ENCODE measurements around the gene OR1Q1. TPM values are rescaled to one million over a fixed set of nuclear protein-coding genes. Genes with fewer than 3 reads are reported as not detected.

The OR1Q1 gene
- total and polyA plus RNA-seq, 9 of the 15 experiments (the other 6 are each of a cell fraction or from before 2014, with no cell fraction given), result not detected

DNA sequence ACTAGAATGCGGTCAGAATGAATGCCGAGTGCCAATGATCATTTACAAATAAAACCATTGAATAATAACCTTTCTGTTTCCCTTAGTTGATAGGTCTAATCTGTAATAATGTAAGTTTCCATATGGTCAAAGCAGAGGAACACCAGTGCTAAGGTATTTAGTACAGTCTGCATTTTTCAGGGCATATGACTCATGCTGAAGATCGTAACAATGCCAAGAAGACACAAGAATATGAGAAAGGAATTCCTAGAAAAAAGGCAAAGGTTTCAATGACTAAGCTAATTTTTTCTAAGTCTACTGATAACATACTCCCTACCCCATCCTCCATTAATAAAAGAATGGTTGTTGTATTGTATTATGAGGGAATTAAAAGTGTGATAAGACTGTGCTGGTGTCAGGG lies 34.2 kb upstream of the OR1Q1 start (continued):
- TF ChIP-seq, protein P1, sequence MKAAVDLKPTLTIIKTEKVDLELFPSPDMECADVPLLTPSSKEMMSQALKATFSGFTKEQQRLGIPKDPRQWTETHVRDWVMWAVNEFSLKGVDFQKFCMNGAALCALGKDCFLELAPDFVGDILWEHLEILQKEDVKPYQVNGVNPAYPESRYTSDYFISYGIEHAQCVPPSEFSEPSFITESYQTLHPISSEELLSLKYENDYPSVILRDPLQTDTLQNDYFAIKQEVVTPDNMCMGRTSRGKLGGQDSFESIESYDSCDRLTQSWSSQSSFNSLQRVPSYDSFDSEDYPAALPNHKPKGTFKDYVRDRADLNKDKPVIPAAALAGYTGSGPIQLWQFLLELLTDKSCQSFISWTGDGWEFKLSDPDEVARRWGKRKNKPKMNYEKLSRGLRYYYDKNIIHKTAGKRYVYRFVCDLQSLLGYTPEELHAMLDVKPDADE (conservative IDR thresholded peaks at IDR 0.05; ENCODE audit: control insufficient read depth, low read depth, low read length), result no peak
- TF ChIP-seq NELFE (IDR thresholded peaks at IDR 0.05; ENCODE audit: insufficient read depth, insufficient read length) (no peak), PCBP1 (IDR thresholded peaks at IDR 0.05; ENCODE audit: low read depth, low read length, poor library complexity, severe bottlenecking) (no peak), STAT5A (IDR thresholded peaks at IDR 0.05; ENCODE audit: borderline replicate concordance, low read length) (peak; percentile 74), E2F3 (CRISPR knock-in tag; IDR thresholded peaks at IDR 0.05) (no peak), RBM39 (optimal IDR thresholded peaks at IDR 0.05; ENCODE audit: low read depth, low read length) (no peak), CREB1 (IDR thresholded peaks at IDR 0.05) (no peak), CREB1 (CRISPR knock-in tag; IDR thresholded peaks at IDR 0.05) (no peak), SAFB2 (IDR thresholded peaks at IDR 0.05; ENCODE audit: borderline replicate concordance, low read depth, low read length, severe bottlenecking) (no peak), ZNF217 (CRISPR knock-in tag; IDR thresholded peaks at IDR 0.05) (no peak), HDAC8 (tag; IDR thresholded peaks at IDR 0.05) (no peak), CEBPB (tag; IDR thresholded peaks at IDR 0.05) (no peak), THRAP3 (IDR thresholded peaks at IDR 0.05; ENCODE audit: borderline replicate concordance) (no peak), PTBP1 (IDR thresholded peaks at IDR 0.05; ENCODE audit: low read depth, low read length) (no peak), CEBPG (CRISPR knock-in tag; IDR thresholded peaks at IDR 0.05) (no peak), CEBPG (tag; conservative IDR thresholded peaks at IDR 0.05 in 1 of 2, IDR thresholded peaks at IDR 0.05 in 1 of 2) (no peak), TBP (optimal IDR thresholded peaks at IDR 0.05; ENCODE audit: low read depth, low read length) (no peak), ZNF830 (CRISPR knock-in tag; IDR thresholded peaks at IDR 0.05) (no peak), BRCA1 (IDR thresholded peaks at IDR 0.05) (no peak), BRCA1 (CRISPR knock-in tag; IDR thresholded peaks at IDR 0.05) (no peak), BHLHE40 (IDR thresholded peaks at IDR 0.05; ENCODE audit: low read length) (no peak), ZNF165 (CRISPR knock-in tag; IDR thresholded peaks at IDR 0.05; ENCODE audit: borderline replicate concordance) (no peak), PML (IDR thresholded peaks at IDR 0.05; ENCODE audit: low read length) (no peak), HDAC3 (IDR thresholded peaks at IDR 0.05; ENCODE audit: borderline replicate concordance, partially characterized antibody) (peak; percentile 31), PURB (CRISPR knock-in tag; IDR thresholded peaks at IDR 0.05; ENCODE audit: low read depth) (no peak), ASH1L (IDR thresholded peaks at IDR 0.05; ENCODE audit: borderline replicate concordance, low read depth, partially characterized antibody) (no peak), TAF9B (IDR thresholded peaks at IDR 0.05; ENCODE audit: partially characterized antibody) (peak; percentile 56), RBM34 (IDR thresholded peaks at IDR 0.05; ENCODE audit: borderline replicate concordance, insufficient read depth, low read length) (no peak)
- TF ChIP-seq, protein P2, sequence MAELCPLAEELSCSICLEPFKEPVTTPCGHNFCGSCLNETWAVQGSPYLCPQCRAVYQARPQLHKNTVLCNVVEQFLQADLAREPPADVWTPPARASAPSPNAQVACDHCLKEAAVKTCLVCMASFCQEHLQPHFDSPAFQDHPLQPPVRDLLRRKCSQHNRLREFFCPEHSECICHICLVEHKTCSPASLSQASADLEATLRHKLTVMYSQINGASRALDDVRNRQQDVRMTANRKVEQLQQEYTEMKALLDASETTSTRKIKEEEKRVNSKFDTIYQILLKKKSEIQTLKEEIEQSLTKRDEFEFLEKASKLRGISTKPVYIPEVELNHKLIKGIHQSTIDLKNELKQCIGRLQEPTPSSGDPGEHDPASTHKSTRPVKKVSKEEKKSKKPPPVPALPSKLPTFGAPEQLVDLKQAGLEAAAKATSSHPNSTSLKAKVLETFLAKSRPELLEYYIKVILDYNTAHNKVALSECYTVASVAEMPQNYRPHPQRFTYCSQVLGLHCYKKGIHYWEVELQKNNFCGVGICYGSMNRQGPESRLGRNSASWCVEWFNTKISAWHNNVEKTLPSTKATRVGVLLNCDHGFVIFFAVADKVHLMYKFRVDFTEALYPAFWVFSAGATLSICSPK (IDR thresholded peaks at IDR 0.05; ENCODE audit: borderline replicate concordance), result no peak
- TF ChIP-seq, protein P3, sequence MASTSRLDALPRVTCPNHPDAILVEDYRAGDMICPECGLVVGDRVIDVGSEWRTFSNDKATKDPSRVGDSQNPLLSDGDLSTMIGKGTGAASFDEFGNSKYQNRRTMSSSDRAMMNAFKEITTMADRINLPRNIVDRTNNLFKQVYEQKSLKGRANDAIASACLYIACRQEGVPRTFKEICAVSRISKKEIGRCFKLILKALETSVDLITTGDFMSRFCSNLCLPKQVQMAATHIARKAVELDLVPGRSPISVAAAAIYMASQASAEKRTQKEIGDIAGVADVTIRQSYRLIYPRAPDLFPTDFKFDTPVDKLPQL (IDR thresholded peaks at IDR 0.05; ENCODE audit: extremely low read depth, insufficient read length), result no peak
